Testis (tissue), 2 donors: ENCODE measurements around the gene AKR1C2.

ENCODE experiments used
- CTCF ChIP-seq, 3 experiments: fragments of 450-650 bp in 2 of 3; fragments of 200-600 bp in 1 of 3; sonication (generic) in 1 of 3; IDR thresholded peaks; one replicate each; pipeline ENCODE4 v1.5.1; 2016 to 2019; ENCODE audit warnings: antibody characterized with exemption in 3 of 3, mild to moderate bottlenecking in 2 of 3, moderate library complexity in 1 of 3
- POLR2A ChIP-seq: fragments of 450-650 bp; IDR thresholded peaks from one replicate; pipeline ENCODE4 v1.6.1; 2017; ENCODE audit warnings: antibody characterized with exemption, mild to moderate bottlenecking, moderate library complexity

GRCh38 chr10:5038101-5038500, 34.4 kb upstream of the AKR1C2 start:
- TF ChIP-seq CTCF (IDR thresholded peaks at IDR 0.05) (no peak), POLR2A (no peak)
